Astrocyte (in vitro differentiated cells and primary cell): ENCODE measurements around the gene PROB1. TPM values are rescaled to one million over a fixed set of nuclear protein-coding genes. Genes with fewer than 3 reads are reported as not detected.
A peak's percentile ranks its signal among the peaks of the same experiment; 100 is the strongest.

Source experiments
- DNase-seq: peaks from one replicate; pipeline ENCODE4 v3.0.0-alpha.2; 2010; ENCODE audit warnings: low read depth
- FAIRE-seq: peaks from 2 replicates; lab custom pipeline; 2011; peaks lifted over from hg19 to GRCh38; lab: Jason Lieb, UNC
- H2AFZ ChIP-seq: 2 replicates; pipeline ENCODE4 v1.6.0; 2012; ENCODE audit warnings: low read depth, low read length, inconsistent platforms
- H3K27ac ChIP-seq: 2 replicates; pipeline ENCODE4 v1.5.1; 2011; ENCODE audit warnings: low read depth, low read length, inconsistent platforms
- H3K27me3 ChIP-seq: 2 replicates; pipeline ENCODE4 v1.6.0; 2011; ENCODE audit warnings: low read length, inconsistent platforms; ENCODE audit not compliant: insufficient read depth
- H3K36me3 ChIP-seq: 2 replicates; pipeline ENCODE4 v1.5.1; 2011; ENCODE audit warnings: low read length, inconsistent platforms; ENCODE audit not compliant: insufficient read depth
- H3K4me1 ChIP-seq: 2 replicates; pipeline ENCODE4 v1.5.1; 2011; ENCODE audit warnings: low read length, inconsistent platforms; ENCODE audit not compliant: insufficient read depth
- H3K4me2 ChIP-seq: 2 replicates; pipeline ENCODE4 v1.6.0; 2012; ENCODE audit warnings: low read length, inconsistent platforms
- H3K4me3 ChIP-seq: 2 replicates; pipeline ENCODE4 v1.5.1; 2011; ENCODE audit warnings: low read depth, mild to moderate bottlenecking, low read length, inconsistent platforms; ENCODE audit not compliant: insufficient read depth
- H3K79me2 ChIP-seq: 2 replicates; pipeline ENCODE4 v1.6.0; 2012; ENCODE audit warnings: mild to moderate bottlenecking, low read length, inconsistent platforms; ENCODE audit not compliant: insufficient read depth
- H3K9ac ChIP-seq: 2 replicates; pipeline ENCODE4 v1.6.0; 2012; ENCODE audit warnings: mild to moderate bottlenecking, low read length, inconsistent platforms
- H3K9me3 ChIP-seq: 2 replicates; pipeline ENCODE4 v1.5.1; 2012; ENCODE audit warnings: low read depth, mild to moderate bottlenecking, low read length, inconsistent platforms; ENCODE audit not compliant: insufficient read depth
- H4K20me1 ChIP-seq: 2 replicates; pipeline ENCODE4 v1.6.0; 2012; ENCODE audit warnings: low read length, inconsistent platforms; ENCODE audit not compliant: insufficient read depth
- H3K27ac Mint-ChIP-seq: one replicate; pipeline ENCODE4 v1.8.0; 2021; ENCODE audit warnings: mild to moderate bottlenecking, mixed read lengths; ENCODE audit not compliant: unreplicated experiment
- H3K27me3 Mint-ChIP-seq: one replicate; pipeline ENCODE4 v1.8.0; 2021; ENCODE audit warnings: low read depth, mixed read lengths; ENCODE audit not compliant: unreplicated experiment
- H3K36me3 Mint-ChIP-seq: one replicate; pipeline ENCODE4 v1.8.0; 2021; ENCODE audit warnings: low read depth, mixed read lengths; ENCODE audit not compliant: unreplicated experiment
- H3K4me1 Mint-ChIP-seq: one replicate; pipeline ENCODE4 v1.8.0; 2021; ENCODE audit warnings: low read depth, mixed read lengths; ENCODE audit not compliant: unreplicated experiment
- H3K4me3 Mint-ChIP-seq: one replicate; pipeline ENCODE4 v1.8.0; 2021; ENCODE audit warnings: mild to moderate bottlenecking, moderate library complexity, mixed read lengths; ENCODE audit not compliant: unreplicated experiment
- H3K9me3 Mint-ChIP-seq: one replicate; pipeline ENCODE4 v1.8.0; 2021; ENCODE audit warnings: mild to moderate bottlenecking, mixed read lengths; ENCODE audit not compliant: unreplicated experiment
- CTCF ChIP-seq: IDR thresholded peaks from 2 replicates; pipeline ENCODE4 v1.5.1; 2011; ENCODE audit warnings: low read depth, mild to moderate bottlenecking, inconsistent platforms, low read length, moderate library complexity; ENCODE audit not compliant: insufficient read depth
- EZH2 ChIP-seq: IDR thresholded peaks from 2 replicates; pipeline ENCODE4 v1.6.1; 2012; ENCODE audit warnings: mild to moderate bottlenecking, low read length, inconsistent platforms; ENCODE audit not compliant: insufficient read depth
- total RNA-seq: library from RNA; stranded (reverse); gene quantifications from 2 replicates; pipeline ENCODE4 v1.2.1, GENCODE V29; 2021

Gene PROB1
- total RNA-seq, 1 donor from 2014 or later = 0.59 TPM

- Histone ChIP-seq H4K20me1 (no peaks in the 10 kb centered on the region), H3K79me2 (no peaks in the 10 kb centered on the region), H2AFZ (peak overlapping the region; percentile 82), H3K4me2 (peak overlapping the region; percentile 90), H3K4me3 (peak overlapping the region; percentile 65), H3K27ac (peak overlapping the region; percentile 92), H3K4me1 (peaks cover 9% of the 10 kb centered on the region), H3K9me3 (no peaks in the 10 kb centered on the region), H3K36me3 (no peaks in the 10 kb centered on the region), H3K27me3 (no peaks in the 10 kb centered on the region), H3K9ac (peak overlapping the region; percentile 83)
- TF ChIP-seq EZH2 = no peak
- no peak for TF ChIP-seq CTCF
- Mint-ChIP-seq H3K4me1 (peaks cover 2% of the 10 kb centered on the region), H3K36me3 (peaks cover under 1% of the 10 kb centered on the region), H3K27ac (peak overlapping the region; percentile 100), H3K4me3 (peak overlapping the region; percentile 97), H3K27me3 (no peaks in the 10 kb centered on the region), H3K9me3 (no peaks in the 10 kb centered on the region)
- DNase-seq (no peak), FAIRE-seq (no peak)
These were observed 9.6 kb upstream of the PROB1 start for GRCh38 chr5:139404484-139404840.

- H3K27me3 ChIP-seq = no peaks in the 10 kb centered on the region
- Mint-ChIP-seq H3K27ac (peak within 1 kb of the TSS; percentile 100), H3K4me1 (peaks cover 2% of the 10 kb centered on the region), H3K36me3 (peaks cover 2% of the 10 kb centered on the region), H3K4me3 (peak within 1 kb of the TSS; percentile 97), H3K9me3 (no peaks in the 10 kb centered on the region), H3K27me3 (no peaks in the 10 kb centered on the region)
- DNase-seq = peak; percentile 91
- peaks cover 9% of the 10 kb centered on the region for H3K4me1 ChIP-seq
- peak within 1 kb of the TSS; percentile 82 for H2AFZ ChIP-seq
- H3K4me2 ChIP-seq = peak within 1 kb of the TSS; percentile 90
- peak within 1 kb of the TSS; percentile 65 for H3K4me3 ChIP-seq
- no peaks in the 10 kb centered on the region for H3K9me3 ChIP-seq
- H4K20me1 ChIP-seq = no peaks in the 10 kb centered on the region
- H3K36me3 ChIP-seq = no peaks in the 10 kb centered on the region
- peak within 1 kb of the TSS; percentile 83 for H3K9ac ChIP-seq
- TF ChIP-seq CTCF (no peak), EZH2 (no peak)
- no peak for FAIRE-seq
- no peaks in the 10 kb centered on the region for H3K79me2 ChIP-seq
- H3K27ac ChIP-seq = peak within 1 kb of the TSS; percentile 92
These were observed 9.0 kb upstream of the PROB1 start, which contains the start of gene SPATA24 for GRCh38 chr5:139403787-139404483. TSS of gene SPATA24 (minus strand) at chr5:139404089. CDS start at chr5:139404060, 29 bp downstream.

- H3K36me3 Mint-ChIP-seq = peaks cover 2% of the 10 kb centered on the region
- H3K4me3 Mint-ChIP-seq = peak overlapping the region; percentile 97
- H3K4me1 ChIP-seq = peaks cover 9% of the 10 kb centered on the region
- H3K27ac Mint-ChIP-seq = peak overlapping the region; percentile 100
- H3K27ac ChIP-seq = peak overlapping the region; percentile 92
- H3K79me2 ChIP-seq = no peaks in the 10 kb centered on the region
- peak overlapping the region; percentile 82 for H2AFZ ChIP-seq
- TF ChIP-seq CTCF = no peak
- TF ChIP-seq EZH2 = no peak
- no peaks in the 10 kb centered on the region for H4K20me1 ChIP-seq
- no peak for DNase-seq
- no peak for FAIRE-seq
- no peaks in the 10 kb centered on the region for H3K9me3 Mint-ChIP-seq
- peaks cover 2% of the 10 kb centered on the region for H3K4me1 Mint-ChIP-seq
- no peaks in the 10 kb centered on the region for H3K27me3 Mint-ChIP-seq
- H3K36me3 ChIP-seq = no peaks in the 10 kb centered on the region
- H3K9me3 ChIP-seq = no peaks in the 10 kb centered on the region
- peak overlapping the region; percentile 83 for H3K9ac ChIP-seq
- peak overlapping the region; percentile 65 for H3K4me3 ChIP-seq
- H3K27me3 ChIP-seq = no peaks in the 10 kb centered on the region
- H3K4me2 ChIP-seq = peak overlapping the region; percentile 90
These were observed 8.5 kb upstream of the PROB1 start for GRCh38 chr5:139403418-139403786.
